GM18499 (cell line): ENCODE results near the gene KCNIP1.

Source experiments
- ATAC-seq: cut with Tn5 transposase; IDR thresholded peaks from one replicate; pipeline ENCODE4 v1.9.1; 2021; ENCODE audit warnings: moderate number of reproducible peaks; ENCODE audit not compliant: insufficient read depth, unreplicated experiment

The KCNIP1 gene

GRCh38 chr5:170482511-170482910, 21.3 kb upstream of the KCNIP1 start:
- no peak for ATAC-seq

- ATAC-seq: no peak
Measured at GRCh38 chr5:170483701-170484458, 19.9 kb upstream of the KCNIP1 start.

- ATAC-seq: no peak
Measured at GRCh38 chr5:170484459-170484831, 19.4 kb upstream of the KCNIP1 start.

GRCh38 chr5:170484847-170485615, 18.8 kb upstream of the KCNIP1 start:
- no peak for ATAC-seq

- ATAC-seq: no peak
Measured at GRCh38 chr5:170485616-170485911, 18.3 kb upstream of the KCNIP1 start.

- no peak for ATAC-seq
Measured at GRCh38 chr5:170486371-170486770, 17.4 kb upstream of the KCNIP1 start.

GRCh38 chr5:170488570-170488969, 15.2 kb upstream of the KCNIP1 start:
- ATAC-seq: no peak

GRCh38 chr5:170489199-170489598, 14.6 kb upstream of the KCNIP1 start:
- ATAC-seq: no peak

- no peak for ATAC-seq
Measured at GRCh38 chr5:170490381-170490780, 13.4 kb upstream of the KCNIP1 start.

- no peak for ATAC-seq
Measured at GRCh38 chr5:170491479-170491878, 12.3 kb upstream of the KCNIP1 start.

- ATAC-seq: no peak
Measured at GRCh38 chr5:170493028-170493820, 10.6 kb upstream of the KCNIP1 start.

GRCh38 chr5:170494041-170494440, 9.8 kb upstream of the KCNIP1 start:
- ATAC-seq: no peak

GRCh38 chr5:170495825-170496661, 7.8 kb upstream of the KCNIP1 start:
- no peak for ATAC-seq

GRCh38 chr5:170496662-170497028, 7.2 kb upstream of the KCNIP1 start:
- no peak for ATAC-seq

GRCh38 chr5:170497311-170498038, 6.3 kb upstream of the KCNIP1 start:
- ATAC-seq: no peak

GRCh38 chr5:170498811-170499351, 4.9 kb upstream of the KCNIP1 start:
- no peak for ATAC-seq

GRCh38 chr5:170499621-170500020, 4.2 kb upstream of the KCNIP1 start:
- no peak for ATAC-seq

GRCh38 chr5:170501361-170501760, 2.5 kb upstream of the KCNIP1 start:
- no peak for ATAC-seq

- no peak for ATAC-seq
Measured at GRCh38 chr5:170501931-170502330, 1.9 kb upstream of the KCNIP1 start.
